GM19193 (cell line): ENCODE results near the gene SUSD6.

Experiments used
- POLR2A ChIP-seq: IDR thresholded peaks from 4 replicates; pipeline ENCODE4 v1.6.1; 2011; ENCODE audit not compliant: insufficient read depth, insufficient read length; ENCODE audit errors: extremely low read depth

Gene SUSD6

DNA sequence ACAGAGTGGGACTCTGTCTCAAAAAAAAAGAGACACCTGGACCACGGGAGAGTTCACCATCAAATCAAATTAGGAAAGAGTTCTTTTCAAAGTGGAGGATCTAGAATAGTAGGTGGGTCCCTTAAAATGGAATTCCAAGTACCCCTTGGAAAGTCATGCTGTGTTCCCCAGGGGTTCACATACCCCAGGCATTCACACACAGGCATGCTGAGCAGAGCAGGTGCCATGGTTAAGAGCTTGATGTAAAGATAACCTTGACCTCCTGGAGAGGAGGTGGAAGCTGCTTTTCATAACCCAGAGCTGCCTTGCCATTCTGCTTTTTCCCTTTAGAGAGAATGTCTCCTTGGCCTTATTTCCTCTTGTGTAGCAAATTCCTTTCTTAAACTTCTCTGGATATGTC lies 141.4 kb downstream of the SUSD6 start:
- no peak for TF ChIP-seq POLR2A

- TF ChIP-seq POLR2A: no peak
Measured at GRCh38 chr14:69753860-69754259, 142.5 kb downstream of the SUSD6 start.

- TF ChIP-seq POLR2A: no peak
Measured at GRCh38 chr14:69754487-69754886, 143.1 kb downstream of the SUSD6 start.

DNA sequence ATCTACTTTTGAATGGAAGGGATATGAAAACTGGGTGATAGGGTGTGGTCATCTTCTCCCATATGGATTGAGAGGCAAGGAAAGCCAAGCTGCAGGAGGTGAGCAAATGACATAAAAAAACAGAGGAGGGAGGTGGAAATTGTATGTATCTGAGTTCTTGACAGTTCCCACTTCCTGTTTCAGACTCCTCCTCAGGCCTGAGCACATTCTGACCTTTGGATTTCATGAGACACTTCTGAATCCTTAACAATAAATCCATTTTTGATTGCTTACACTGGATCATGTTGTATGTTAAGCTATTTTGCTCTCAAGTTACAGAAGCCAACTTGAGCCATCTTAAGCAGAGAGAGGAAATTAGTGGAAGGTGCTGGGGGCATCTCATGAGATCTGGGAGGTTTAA lies 143.9 kb downstream of the SUSD6 start:
- no peak for TF ChIP-seq POLR2A

- TF ChIP-seq POLR2A: no peak
Measured at GRCh38 chr14:69755784-69756183, 144.4 kb downstream of the SUSD6 start.

- TF ChIP-seq POLR2A: no peak
Measured at GRCh38 chr14:69756298-69756697, 144.9 kb downstream of the SUSD6 start.

DNA sequence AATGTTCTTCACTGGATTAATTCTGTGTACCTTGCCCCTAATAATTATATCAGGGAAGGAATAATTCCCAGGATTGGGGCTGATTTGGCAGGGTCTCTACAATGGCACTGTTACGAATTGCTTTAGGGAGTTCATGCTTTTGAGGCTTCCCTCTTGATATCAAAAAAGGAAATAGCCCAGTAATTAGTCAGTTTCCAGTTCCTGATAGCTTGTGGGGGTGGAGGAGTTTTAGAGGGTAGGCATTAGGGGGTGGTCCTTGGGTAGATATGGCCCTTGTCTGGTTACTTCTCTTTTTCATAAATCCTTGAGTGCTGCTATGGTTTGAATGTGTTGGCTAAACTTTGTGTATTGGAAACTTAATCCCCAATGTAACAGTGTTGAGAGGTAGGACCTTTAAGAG lies 149.4 kb downstream of the SUSD6 start:
- TF ChIP-seq POLR2A: no peak

DNA sequence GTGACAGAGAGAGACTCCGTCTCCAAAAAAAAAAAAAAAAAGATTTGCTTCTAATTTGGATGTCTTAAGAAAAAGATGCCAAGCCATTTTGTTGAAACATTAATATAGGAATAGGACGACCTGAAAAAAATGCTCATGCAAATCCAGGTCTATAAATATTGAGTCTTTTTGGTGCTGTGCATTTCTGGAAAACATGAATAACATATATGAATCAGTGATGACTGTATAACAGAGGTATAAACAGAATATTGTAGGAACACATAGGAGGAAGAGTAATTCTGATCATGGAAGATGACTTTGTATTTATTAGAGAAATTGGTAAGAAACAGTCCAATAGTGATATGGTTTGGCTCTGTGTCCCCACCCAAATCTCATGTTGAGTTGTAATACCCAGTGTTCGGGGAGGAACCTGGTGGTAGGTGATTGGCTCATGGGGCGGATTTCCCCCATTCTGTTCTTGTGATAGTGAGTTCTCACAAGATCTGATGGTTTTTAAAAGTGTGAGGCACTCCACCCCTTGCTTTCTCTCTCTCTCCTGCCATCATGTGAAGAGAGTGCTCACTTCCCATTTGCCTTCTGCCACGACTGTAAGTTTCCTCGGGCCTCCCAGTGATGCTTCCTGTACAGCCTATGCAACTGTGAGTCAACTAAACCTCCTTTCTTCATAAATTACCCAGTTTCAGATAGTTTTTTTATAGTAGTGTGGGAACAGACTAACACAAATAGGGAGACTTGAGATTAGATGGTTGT lies 152.5 kb downstream of the SUSD6 start:
- no peak for TF ChIP-seq POLR2A
